IMR-90 (cell line): ENCODE data around the gene SLC29A2. TPM values are rescaled to one million over a fixed set of nuclear protein-coding genes. Genes with fewer than 3 reads are reported as not detected.

ENCODE experiments used
- ATAC-seq: fragments of 200-7000 bp; cut with Tn5 transposase; 2 replicates; pipeline ENCODE4 v1.9.1; 2020; ENCODE audit warnings: low read depth, mild to moderate bottlenecking, moderate library complexity
- BruUV-seq: library from RNA; stranded (reverse); fragments of 400-500 nt; replicated peaks from 2 replicates; lab custom pipeline; 2021; lab: Mats Ljungman, UMichigan
- CTCF ChIA-PET: fragments of 300-600 bp; formaldehyde crosslinking; extraction: SDS; loops from one replicate; lab custom pipeline; 2021; ENCODE audit warnings: antibody characterized with exemption; lab: Yijun Ruan, JAX
- POLR2A ChIA-PET: fragments of 300-600 bp; sonication (Branson Sonifier 250); formaldehyde crosslinking; loops from one replicate; lab custom pipeline; 2022; ENCODE audit warnings: antibody characterized with exemption; ENCODE audit not compliant: unreplicated experiment; lab: Charles Lee
- DNase-seq: peaks from one replicate; pipeline ENCODE4 v3.0.0; 2013
- H2AFZ ChIP-seq: replicated peaks from 2 replicates; pipeline ENCODE3; 2013; ENCODE audit warnings: low read length, mild to moderate bottlenecking; ENCODE audit not compliant: poor library complexity
- H2AK5ac ChIP-seq: 2 replicates; pipeline ENCODE4 v1.6.1; 2013; ENCODE audit warnings: low read depth, low read length, inconsistent platforms
- H2AK9ac ChIP-seq: replicated peaks from 2 replicates; pipeline ENCODE3; 2013; ENCODE audit warnings: mild to moderate bottlenecking, low read depth, low read length, moderate library complexity; ENCODE audit not compliant: poor library complexity
- H2BK120ac ChIP-seq: 2 replicates; pipeline ENCODE4 v1.6.1; 2013; ENCODE audit warnings: low read depth, low read length, inconsistent platforms
- H2BK15ac ChIP-seq: 3 replicates; pipeline ENCODE4 v1.6.1; 2013; ENCODE audit warnings: low read depth, low read length, inconsistent platforms
- H2BK20ac ChIP-seq: 2 replicates; pipeline ENCODE4 v1.6.1; 2013; ENCODE audit warnings: low read depth, mild to moderate bottlenecking, inconsistent platforms, low read length, moderate library complexity
- H2BK5ac ChIP-seq: 2 replicates; pipeline ENCODE4 v1.6.1; 2013; ENCODE audit warnings: mild to moderate bottlenecking, low read depth, low read length, inconsistent platforms; ENCODE audit not compliant: poor library complexity, severe bottlenecking
- H3K14ac ChIP-seq: replicated peaks from 2 replicates; pipeline ENCODE4 v1.6.1; 2013; ENCODE audit warnings: low read depth, low read length, inconsistent platforms
- H3K18ac ChIP-seq: 2 replicates; pipeline ENCODE4 v1.6.1; 2013; ENCODE audit warnings: low read depth, low read length, control low read depth
- H3K23ac ChIP-seq: 2 replicates; pipeline ENCODE4 v1.6.1; 2013; ENCODE audit warnings: low read depth, low read length, inconsistent platforms
- H3K27ac ChIP-seq: 2 replicates; pipeline ENCODE4 v1.5.1; 2013; ENCODE audit warnings: mild to moderate bottlenecking, control low read depth, low read length; ENCODE audit not compliant: insufficient read depth
- H3K27me3 ChIP-seq: 2 replicates; pipeline ENCODE4 v1.6.1; 2013; ENCODE audit warnings: low read length; ENCODE audit not compliant: control insufficient read depth, insufficient read depth
- H3K36me3 ChIP-seq: 2 replicates; pipeline ENCODE4 v1.6.1; 2013; ENCODE audit warnings: low read length, mixed read lengths; ENCODE audit not compliant: control insufficient read depth, insufficient read depth
- H3K4ac ChIP-seq: 2 replicates; pipeline ENCODE4 v1.6.1; 2013; ENCODE audit warnings: low read depth, low read length, inconsistent platforms
- H3K4me1 ChIP-seq: 2 replicates; pipeline ENCODE4 v1.6.1; 2013; ENCODE audit warnings: low read length, mixed read lengths; ENCODE audit not compliant: control insufficient read depth, insufficient read depth
- H3K4me2 ChIP-seq: 2 replicates; pipeline ENCODE4 v1.6.1; 2013; ENCODE audit warnings: low read depth, mild to moderate bottlenecking, control low read depth, low read length, moderate library complexity
- H3K4me3 ChIP-seq: 2 replicates; pipeline ENCODE4 v1.5.1; 2013; ENCODE audit warnings: low read depth, mild to moderate bottlenecking, control low read depth, low read length, moderate library complexity; ENCODE audit not compliant: insufficient read depth
- H3K56ac ChIP-seq: 2 replicates; pipeline ENCODE4 v1.6.1; 2013; ENCODE audit warnings: low read length, inconsistent platforms; ENCODE audit not compliant: insufficient read depth; ENCODE audit errors: extremely low read depth
- H3K79me1 ChIP-seq, 2 experiments: 2 replicates each; pipeline ENCODE4 v1.6.1; 2013; ENCODE audit warnings: low read length in 2 of 2, inconsistent platforms in 1 of 2, low read depth in 1 of 2
- H3K9ac ChIP-seq: 2 replicates; pipeline ENCODE4 v1.6.1; 2013; ENCODE audit warnings: low read depth, low read length, control low read depth
- H3K9me1 ChIP-seq: 2 replicates; pipeline ENCODE4 v1.6.1; 2013; ENCODE audit warnings: low read length, inconsistent platforms; ENCODE audit not compliant: insufficient read depth
- H3K9me3 ChIP-seq: 2 replicates; pipeline ENCODE4 v1.6.1; 2013; ENCODE audit warnings: low read length; ENCODE audit not compliant: control insufficient read depth, insufficient read depth
- H4K20me1 ChIP-seq: 2 replicates; pipeline ENCODE4 v1.6.1; 2013; ENCODE audit warnings: low read length, inconsistent platforms; ENCODE audit not compliant: insufficient read depth
- H4K5ac ChIP-seq: 2 replicates; pipeline ENCODE4 v1.6.1; 2013; ENCODE audit warnings: mild to moderate bottlenecking, low read depth, low read length, control low read depth
- H4K8ac ChIP-seq, 2 experiments: 2 replicates each; pipeline ENCODE4 v1.6.1; 2013; ENCODE audit warnings: low read depth in 2 of 2, low read length in 2 of 2, control low read depth in 1 of 2, inconsistent platforms in 1 of 2
- H4K91ac ChIP-seq: 2 replicates; pipeline ENCODE4 v1.6.1; 2013; ENCODE audit warnings: low read depth, low read length, inconsistent platforms; ENCODE audit not compliant: insufficient read depth
- BHLHE40 ChIP-seq: fragments of 150-350 bp; IDR thresholded peaks from 2 replicates; pipeline ENCODE4 v1.6.1; 2016; ENCODE audit warnings: mild to moderate bottlenecking, low read depth, low read length
- CEBPB ChIP-seq: IDR thresholded peaks from 2 replicates; pipeline ENCODE4 v1.6.1; 2012; ENCODE audit warnings: low read depth, low read length, improper control_type of control experiment
- CHD1 ChIP-seq: IDR thresholded peaks from 2 replicates; pipeline ENCODE4 v1.6.1; 2012; ENCODE audit warnings: low read depth, low read length, improper control_type of control experiment
- FOS ChIP-seq: fragments of 150-350 bp; IDR thresholded peaks from 2 replicates; pipeline ENCODE4 v1.6.1; 2016; ENCODE audit warnings: low read depth, low read length
- MAFK ChIP-seq: IDR thresholded peaks from 2 replicates; pipeline ENCODE4 v1.6.1; 2012; ENCODE audit warnings: low read depth, low read length, improper control_type of control experiment
- MAZ ChIP-seq: IDR thresholded peaks from 2 replicates; pipeline ENCODE4 v1.6.1; 2012; ENCODE audit warnings: low read depth, mild to moderate bottlenecking, low read length, improper control_type of control experiment, moderate library complexity, borderline replicate concordance
- MXI1 ChIP-seq: IDR thresholded peaks from 2 replicates; pipeline ENCODE4 v1.6.1; 2012; ENCODE audit warnings: low read depth, mild to moderate bottlenecking, low read length, moderate library complexity, borderline replicate concordance
- NFE2L2 ChIP-seq: fragments of 150-350 bp; IDR thresholded peaks from 2 replicates; pipeline ENCODE4 v1.6.1; 2016; ENCODE audit warnings: low read depth, mild to moderate bottlenecking, low read length
- POLR2A ChIP-seq: IDR thresholded peaks from 2 replicates; pipeline ENCODE4 v1.6.1; 2012; ENCODE audit warnings: mild to moderate bottlenecking, low read depth, low read length
- RAD21 ChIP-seq: IDR thresholded peaks from 2 replicates; pipeline ENCODE4 v1.6.1; 2012; ENCODE audit warnings: low read length, improper control_type of control experiment
- RCOR1 ChIP-seq: IDR thresholded peaks from 2 replicates; pipeline ENCODE4 v1.6.1; 2012; ENCODE audit warnings: mild to moderate bottlenecking, low read length, improper control_type of control experiment; ENCODE audit not compliant: insufficient replicate concordance
- RFX5 ChIP-seq: IDR thresholded peaks from 2 replicates; pipeline ENCODE4 v1.8.0; 2012; ENCODE audit warnings: low read depth, mild to moderate bottlenecking, low read length, moderate library complexity
- SMC3 ChIP-seq: fragments of 150-350 bp; IDR thresholded peaks from 2 replicates; pipeline ENCODE4 v1.6.1; 2016; ENCODE audit warnings: low read depth, mild to moderate bottlenecking, antibody characterized with exemption, low read length, moderate library complexity
- WGBS, 2 experiments: methylation state at CpG; one replicate each; pipeline versions ENCODE4 v1.1.5 to v1.1.7; 2013; ENCODE audit warnings: missing lambda C conversion rate in 2 of 2; ENCODE audit not compliant: insufficient read length in 1 of 2; ENCODE audit errors: extremely low coverage in 2 of 2; 5-methylcytosine and 5-hydroxymethylcytosine counted together
- dilution Hi-C: fragments of 300-500 bp; cut with HindIII; formaldehyde crosslinking; loops from one replicate; pipeline ENCODE4 v1.14.3; 2018; ENCODE audit warnings: low sequenced_read_pairs; ENCODE audit not compliant: unreplicated experiment
- in situ Hi-C: fragments of 300-500 bp; cut with MboI; formaldehyde crosslinking; loops from 3 replicates; pipeline ENCODE4 v1.14.3; 2019; ENCODE audit warnings: low sequenced_read_pairs, inconsistent platforms, mixed read lengths
- intact Hi-C: fragments of 100-400 bp; cut with micrococcal nuclease; formaldehyde crosslinking; loops from 2 replicates; pipeline ENCODE4 v1.10.0; 2022
- polyA plus RNA-seq, 3 experiments: library from polyadenylated mRNA; depleted of rRNA; stranded (reverse); fragments of >200 nt; gene quantifications; 2 replicates each; pipeline ENCODE4 v1.2.3, GENCODE V29; 2012; ENCODE audit warnings: low replicate concordance in 1 of 3
- total RNA-seq: library from RNA; depleted of rRNA; stranded (reverse); fragments of >200 nt; gene quantifications from 2 replicates; pipeline ENCODE4 v1.2.3, GENCODE V29; 2012
- TF ChIP-seq, protein P1 (sequence below): conservative IDR thresholded peaks from 2 replicates; pipeline ENCODE4 v1.5.1; 2012; ENCODE audit warnings: mild to moderate bottlenecking, low read depth, low read length, improper control_type of control experiment
- TF ChIP-seq, protein P2 (sequence below): fragments of 150-350 bp; IDR thresholded peaks from 2 replicates; pipeline ENCODE4 v1.6.1; 2017; ENCODE audit warnings: mild to moderate bottlenecking, antibody characterized with exemption, low read length, low read depth
- TF ChIP-seq, protein P3 (sequence below): fragments of 150-350 bp; IDR thresholded peaks from 2 replicates; pipeline ENCODE4 v1.6.1; 2016; ENCODE audit warnings: low read depth, mild to moderate bottlenecking, low read length, moderate library complexity, borderline replicate concordance

The SLC29A2 gene
- total and polyA plus RNA-seq, 2 of the 4 experiments (the other 2 are of a cell fraction): under 0.01 to 1.2 TPM

DNA sequence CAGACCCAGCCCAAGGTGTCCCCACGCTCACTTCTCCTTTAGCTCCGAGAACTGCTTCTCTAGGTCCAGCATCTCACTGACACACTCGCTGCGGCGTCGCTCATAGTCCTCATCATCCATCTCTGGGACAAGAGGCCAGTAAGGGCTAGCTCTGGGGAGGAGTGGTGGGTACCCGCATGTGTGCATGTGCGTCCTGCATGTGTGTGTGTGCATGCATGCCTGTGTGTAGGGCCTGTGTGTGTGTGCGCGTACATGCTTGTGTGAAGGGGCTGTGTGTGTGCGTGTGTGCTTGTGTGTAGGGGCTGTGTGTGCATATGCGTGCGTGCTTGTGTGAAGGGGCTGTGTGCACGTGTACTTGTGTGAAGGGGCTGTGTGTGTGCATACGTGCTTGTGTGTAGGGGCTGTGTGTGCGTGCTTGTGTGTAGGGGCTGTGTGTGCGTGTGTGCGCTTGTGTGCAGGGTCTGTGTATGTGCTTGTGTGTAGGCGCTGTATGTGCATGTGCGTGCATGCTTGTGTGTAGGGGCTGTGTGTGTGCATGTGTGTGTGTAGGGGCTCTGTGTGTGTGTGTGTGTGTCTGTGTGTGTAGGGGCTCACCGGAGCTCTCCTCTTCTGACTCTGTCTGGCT lies 29.9 kb downstream of the SLC29A2 start:
- TF ChIP-seq POLR2A (no peak), CHD1 (no peak), SMC3 (no peak), BHLHE40 (no peak), MAFK (no peak), NFE2L2 (no peak), MAZ (no peak), RFX5 (no peak), CEBPB (no peak), RAD21 (no peak), MXI1 (no peak), RCOR1 (no peak), FOS (no peak)
- TF ChIP-seq, protein P1, sequence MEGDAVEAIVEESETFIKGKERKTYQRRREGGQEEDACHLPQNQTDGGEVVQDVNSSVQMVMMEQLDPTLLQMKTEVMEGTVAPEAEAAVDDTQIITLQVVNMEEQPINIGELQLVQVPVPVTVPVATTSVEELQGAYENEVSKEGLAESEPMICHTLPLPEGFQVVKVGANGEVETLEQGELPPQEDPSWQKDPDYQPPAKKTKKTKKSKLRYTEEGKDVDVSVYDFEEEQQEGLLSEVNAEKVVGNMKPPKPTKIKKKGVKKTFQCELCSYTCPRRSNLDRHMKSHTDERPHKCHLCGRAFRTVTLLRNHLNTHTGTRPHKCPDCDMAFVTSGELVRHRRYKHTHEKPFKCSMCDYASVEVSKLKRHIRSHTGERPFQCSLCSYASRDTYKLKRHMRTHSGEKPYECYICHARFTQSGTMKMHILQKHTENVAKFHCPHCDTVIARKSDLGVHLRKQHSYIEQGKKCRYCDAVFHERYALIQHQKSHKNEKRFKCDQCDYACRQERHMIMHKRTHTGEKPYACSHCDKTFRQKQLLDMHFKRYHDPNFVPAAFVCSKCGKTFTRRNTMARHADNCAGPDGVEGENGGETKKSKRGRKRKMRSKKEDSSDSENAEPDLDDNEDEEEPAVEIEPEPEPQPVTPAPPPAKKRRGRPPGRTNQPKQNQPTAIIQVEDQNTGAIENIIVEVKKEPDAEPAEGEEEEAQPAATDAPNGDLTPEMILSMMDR: no peak
- TF ChIP-seq, protein P2, sequence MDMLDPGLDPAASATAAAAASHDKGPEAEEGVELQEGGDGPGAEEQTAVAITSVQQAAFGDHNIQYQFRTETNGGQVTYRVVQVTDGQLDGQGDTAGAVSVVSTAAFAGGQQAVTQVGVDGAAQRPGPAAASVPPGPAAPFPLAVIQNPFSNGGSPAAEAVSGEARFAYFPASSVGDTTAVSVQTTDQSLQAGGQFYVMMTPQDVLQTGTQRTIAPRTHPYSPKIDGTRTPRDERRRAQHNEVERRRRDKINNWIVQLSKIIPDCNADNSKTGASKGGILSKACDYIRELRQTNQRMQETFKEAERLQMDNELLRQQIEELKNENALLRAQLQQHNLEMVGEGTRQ: no peak
- TF ChIP-seq, protein P3, sequence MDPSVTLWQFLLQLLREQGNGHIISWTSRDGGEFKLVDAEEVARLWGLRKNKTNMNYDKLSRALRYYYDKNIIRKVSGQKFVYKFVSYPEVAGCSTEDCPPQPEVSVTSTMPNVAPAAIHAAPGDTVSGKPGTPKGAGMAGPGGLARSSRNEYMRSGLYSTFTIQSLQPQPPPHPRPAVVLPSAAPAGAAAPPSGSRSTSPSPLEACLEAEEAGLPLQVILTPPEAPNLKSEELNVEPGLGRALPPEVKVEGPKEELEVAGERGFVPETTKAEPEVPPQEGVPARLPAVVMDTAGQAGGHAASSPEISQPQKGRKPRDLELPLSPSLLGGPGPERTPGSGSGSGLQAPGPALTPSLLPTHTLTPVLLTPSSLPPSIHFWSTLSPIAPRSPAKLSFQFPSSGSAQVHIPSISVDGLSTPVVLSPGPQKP: no peak
- H2BK15ac ChIP-seq: no peak overlapping the region
- no peak overlapping the region for H2AFZ ChIP-seq
- H4K8ac ChIP-seq: no peak overlapping the region
- dilution Hi-C loops (no loop called here), in situ Hi-C loops (no loop called here), intact Hi-C loops (no loop called here)
- no peak overlapping the region for H2BK120ac ChIP-seq
- no peak overlapping the region for H2BK5ac ChIP-seq
- H4K20me1 ChIP-seq: peaks cover 23% of the 10 kb centered on the region
- no peak overlapping the region for H4K5ac ChIP-seq
- peaks cover 9% of the 10 kb centered on the region; the same call in 1 of the 2 replicates for H3K9me1 ChIP-seq
- no peak overlapping the region for H3K4me2 ChIP-seq
- no peak overlapping the region for H4K91ac ChIP-seq
- no peak overlapping the region for H3K18ac ChIP-seq
- no peak overlapping the region for H3K56ac ChIP-seq
- peaks cover 24% of the 10 kb centered on the region for H3K4me1 ChIP-seq
- no peak for ATAC-seq
- no TSS peak for BruUV-seq
- no peaks in the 10 kb centered on the region for H3K27me3 ChIP-seq
- ChIA-PET POLR2A (no interaction called here), CTCF (no interaction called here)
- H3K4me3 ChIP-seq: no peak overlapping the region
- no peak overlapping the region for H3K23ac ChIP-seq
- H3K14ac ChIP-seq: no peak overlapping the region
- no peak overlapping the region for H2AK9ac ChIP-seq
- H3K9me3 ChIP-seq: no peaks in the 10 kb centered on the region
- H2AK5ac ChIP-seq: no peak overlapping the region
- WGBS, 2 experiments: 86% methylated on average over 9 of the region's 21 CpGs; no CpG with 5 or more reads in 1 of the 2 experiments
- no peak overlapping the region for H3K9ac ChIP-seq
- H3K4ac ChIP-seq: no peak overlapping the region
- DNase-seq: no peak
- no peak overlapping the region for H2BK20ac ChIP-seq
- H3K27ac ChIP-seq: no peak overlapping the region
- H3K36me3 ChIP-seq: peaks cover 27% of the 10 kb centered on the region
- peaks cover 28 to 63% of the 10 kb centered on the region in 2 experiments for H3K79me1 ChIP-seq
